ENCODE results near the gene MYL4.

GRCh38 chr17:47253541-47254402 lies 44.6 kb downstream of the MYL4 start, which contains the start of gene ITGB3:
- TF ChIP-seq POLR2AphosphoS5 (IDR thresholded peaks at IDR 0.05; ENCODE audit: borderline replicate concordance, low read depth, low read length) (no peak), EZH2 (IDR thresholded peaks at IDR 0.05) (peak; percentile 75)
